AG04449 (cell line): ENCODE data around the gene GMPPB.

ENCODE experiments used
- CTCF ChIA-PET: fragments of 350-600 bp; formaldehyde crosslinking; extraction: SDS; loops from one replicate; lab custom pipeline; 2021; ENCODE audit warnings: antibody characterized with exemption; lab: Yijun Ruan, JAX
- POLR2A ChIA-PET: fragments of 400-600, 350-600 bp; formaldehyde crosslinking; extraction: SDS; loops from one replicate; lab custom pipeline; 2020; ENCODE audit warnings: antibody characterized with exemption, inconsistent platforms; lab: Yijun Ruan, JAX
- DNase-seq: peaks from one replicate; pipeline ENCODE4 v3.0.0-alpha.2; 2010; ENCODE audit warnings: low read depth, low spot score
- H3K4me3 ChIP-seq: 2 replicates; pipeline ENCODE4 v1.5.1; 2011; ENCODE audit warnings: low read depth, mild to moderate bottlenecking, control low read depth, low read length
- CTCF ChIP-seq: IDR thresholded peaks from one replicate; pipeline ENCODE4 v1.5.1; 2011; ENCODE audit warnings: mild to moderate bottlenecking, moderate library complexity, low read length, control low read depth, inconsistent platforms; ENCODE audit not compliant: insufficient read depth; ENCODE audit errors: missing control alignments

Gene GMPPB

GRCh38 chr3:49714728-49715550 is 8.8 kb downstream of the GMPPB start:
- CTCF ChIA-PET, result interaction anchor here (1.9 to 5.9 kb wide), 2 partner anchors 11 to 13 kb away, joined by 6 to 51 read pairs; no protein-coding TSS in a partner anchor
- no peak for TF ChIP-seq CTCF
- no peak overlapping the region for H3K4me3 ChIP-seq
- no peak for DNase-seq
- POLR2A ChIA-PET, result interaction anchor here (1.2 kb wide), 1 partner anchor 9 kb away, joined by 5 read pairs; the partner anchor contains the start of gene GMPPB

- H3K4me3 ChIP-seq, result no peak overlapping the region
- POLR2A ChIA-PET, result interaction anchor here (1.2 kb wide), 1 partner anchor 10 kb away, joined by 3 read pairs; the partner anchor contains the start of gene GMPPB
- CTCF ChIA-PET, result interaction anchor here (1.0 to 5.9 kb wide), 3 partner anchors 12 to 174 kb away, joined by 4 to 51 read pairs (median 12); no protein-coding TSS in a partner anchor
Observed at GRCh38 chr3:49713336-49714105, 10.2 kb downstream of the GMPPB start.

GRCh38 chr3:49712631-49713317 is 11.0 kb downstream of the GMPPB start:
- no peak for TF ChIP-seq CTCF
- ChIA-PET POLR2A (interaction anchor here (1.2 kb wide), 1 partner anchor 11 kb away, joined by 3 read pairs; the partner anchor contains the start of gene GMPPB), CTCF (interaction anchor here (1.0 to 5.9 kb wide), 3 partner anchors 11 to 173 kb away, joined by 4 to 51 read pairs (median 12); no protein-coding TSS in a partner anchor)
- DNase-seq, result no peak
- H3K4me3 ChIP-seq, result no peak overlapping the region

More at GRCh38 chr3:49713336-49714105, 10.2 kb downstream of the GMPPB start:
- no peak for DNase-seq
- TF ChIP-seq CTCF, result no peak

GRCh38 chr3:49712166-49712565 is 11.6 kb downstream of the GMPPB start:
- DNase-seq, result no peak
- CTCF ChIA-PET, result interaction anchor here (2.3 to 5.9 kb wide), 2 partner anchors 10 to 127 kb away, joined by 12 to 51 read pairs; no protein-coding TSS in a partner anchor
- H3K4me3 ChIP-seq, result no peak overlapping the region
- TF ChIP-seq CTCF, result no peak
- POLR2A ChIA-PET, result interaction anchor here (1.2 kb wide), 1 partner anchor 12 kb away, joined by 3 read pairs; the partner anchor contains the start of gene GMPPB

GRCh38 chr3:49711489-49711888 is 12.3 kb downstream of the GMPPB start:
- ChIA-PET POLR2A (no interaction called here), CTCF (interaction anchor here (1.5 to 5.9 kb wide), 3 partner anchors 10 to 172 kb away, joined by 5 to 51 read pairs (median 12); no protein-coding TSS in a partner anchor)
- DNase-seq, result no peak

More at GRCh38 chr3:49711489-49711888, 12.3 kb downstream of the GMPPB start:
- H3K4me3 ChIP-seq, result no peak overlapping the region
- TF ChIP-seq CTCF, result no peak
